ENCODE data around the gene ARHGEF7.

The ARHGEF7 gene

DNA sequence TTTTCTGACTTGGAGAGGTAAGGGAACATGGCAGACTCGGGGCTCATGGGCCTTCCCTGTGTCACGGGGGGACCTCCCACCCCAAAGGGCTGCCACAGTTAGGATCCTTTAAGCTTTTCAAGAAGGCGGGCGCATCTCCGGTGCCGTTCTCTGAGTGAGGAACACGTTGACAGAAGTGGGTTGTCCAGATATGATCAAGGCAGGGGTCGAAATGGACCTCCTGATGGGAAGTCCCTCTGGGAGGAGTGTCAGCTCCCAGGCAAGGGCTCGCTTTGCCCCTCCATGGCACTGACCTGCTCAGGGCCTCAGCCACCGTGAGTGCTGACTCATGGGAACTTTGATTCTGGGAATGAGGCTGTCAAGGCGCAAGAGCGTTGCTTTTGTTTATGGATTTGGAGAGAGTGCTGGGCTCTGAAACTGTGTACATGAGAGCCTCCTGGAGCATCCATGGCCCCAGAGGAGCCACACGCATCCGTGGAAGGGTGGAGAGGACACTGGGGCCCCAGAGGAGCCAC is 198.9 kb downstream of the ARHGEF7 start:
- H3K9ac ChIP-seq, result no peak overlapping the region
- H3K36me3 ChIP-seq, result peaks cover 29 to 52% (median 41%) of the 10 kb centered on the region in 11 experiments
- peaks cover 7 to 41% (median 32%) of the 10 kb centered on the region in 11 experiments; a peak in 18 of 22 replicates for H3K9me3 ChIP-seq (replicated peaks in 1 of 11)
- peaks cover 0 to 23% (median 7%) of the 10 kb centered on the region in 11 experiments; a peak in 8 of 22 replicates for H4K20me1 ChIP-seq
- no peak for TF ChIP-seq Cebpa-rat (IDR thresholded peaks at IDR 0.05)
- H3K4me2 ChIP-seq, result no peak overlapping the region
- H3K4me1 ChIP-seq, result no peaks in the 10 kb centered on the region
- H3K4me3 ChIP-seq, result no peak overlapping the region
- no peak overlapping the region for H3K27ac ChIP-seq
- no peaks in the 10 kb centered on the region for H3K27me3 ChIP-seq

DNA sequence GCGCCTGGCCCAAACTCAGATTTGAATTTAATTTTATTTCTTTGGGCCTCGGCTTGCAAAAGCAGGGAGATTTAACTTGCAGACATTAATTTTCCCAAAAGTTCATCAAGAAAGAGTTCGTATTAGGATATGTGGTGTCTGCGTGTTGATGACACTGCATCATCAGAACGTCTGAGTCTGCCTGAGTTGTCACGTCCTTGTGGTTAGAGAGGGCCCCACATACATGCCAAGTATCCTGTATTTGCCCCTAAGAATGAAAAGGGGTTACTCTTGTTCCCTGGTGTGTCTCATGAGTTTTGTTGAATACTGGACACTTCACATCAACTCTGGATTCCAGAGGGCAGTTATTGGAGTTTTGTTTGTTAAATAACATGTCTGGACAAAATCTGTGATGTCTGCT is 199.7 kb downstream of the ARHGEF7 start:
- no peak overlapping the region for H3K4me2 ChIP-seq
- H4K20me1 ChIP-seq, result peaks cover 0 to 23% (median 6%) of the 10 kb centered on the region in 11 experiments; a peak in 8 of 22 replicates
- peaks cover 26 to 45% (median 34%) of the 10 kb centered on the region in 11 experiments for H3K36me3 ChIP-seq
- H3K27ac ChIP-seq, result no peak overlapping the region
- no peak for TF ChIP-seq Cebpa-rat (IDR thresholded peaks at IDR 0.05)
- peaks cover 3 to 35% (median 32%) of the 10 kb centered on the region in 11 experiments; a peak in 18 of 22 replicates for H3K9me3 ChIP-seq (replicated peaks in 1 of 11)
- no peak overlapping the region for H3K9ac ChIP-seq
- H3K27me3 ChIP-seq, result no peaks in the 10 kb centered on the region
- no peaks in the 10 kb centered on the region for H3K4me1 ChIP-seq
- no peak overlapping the region for H3K4me3 ChIP-seq

- H3K27me3 ChIP-seq, result no peaks in the 10 kb centered on the region
- H3K36me3 ChIP-seq, result peaks cover 23 to 39% (median 28%) of the 10 kb centered on the region in 11 experiments
- H3K4me3 ChIP-seq, result no peak overlapping the region
- H3K4me1 ChIP-seq, result no peaks in the 10 kb centered on the region
- TF ChIP-seq Cebpa-rat (IDR thresholded peaks at IDR 0.05), result no peak
- H3K27ac ChIP-seq, result no peak overlapping the region
- H3K9ac ChIP-seq, result no peak overlapping the region
- H3K4me2 ChIP-seq, result no peak overlapping the region
- H4K20me1 ChIP-seq, result peaks cover 0 to 22% (median 0%) of the 10 kb centered on the region in 11 experiments; a peak in 8 of 22 replicates
- peaks cover 3 to 29% (median 26%) of the 10 kb centered on the region in 11 experiments; a peak in 18 of 22 replicates for H3K9me3 ChIP-seq (replicated peaks in 1 of 11)
Measured at GRCh38 chr13:111315347-111315995, 200.4 kb downstream of the ARHGEF7 start.

GRCh38 chr13:111316161-111316730 is 201.1 kb downstream of the ARHGEF7 start:
- no peak for TF ChIP-seq Cebpa-rat (IDR thresholded peaks at IDR 0.05)
- no peaks in the 10 kb centered on the region for H3K27me3 ChIP-seq
- H3K4me3 ChIP-seq, result no peak overlapping the region
- H3K4me2 ChIP-seq, result no peak overlapping the region
- H3K9ac ChIP-seq, result no peak overlapping the region
- H3K9me3 ChIP-seq (replicated peaks in 1 of 11), result peaks cover 1 to 22% (median 20%) of the 10 kb centered on the region in 11 experiments; a peak in 18 of 22 replicates
- H4K20me1 ChIP-seq, result peaks cover 0 to 18% (median 0%) of the 10 kb centered on the region in 11 experiments; a peak in 6 of 22 replicates
- H3K27ac ChIP-seq, result no peak overlapping the region
- no peaks in the 10 kb centered on the region for H3K4me1 ChIP-seq
- peaks cover 19 to 31% (median 23%) of the 10 kb centered on the region in 11 experiments for H3K36me3 ChIP-seq

- Histone ChIP-seq H4K20me1 (peaks cover 0 to 18% (median 0%) of the 10 kb centered on the region in 11 experiments; a peak in 4 of 22 replicates), H3K4me2 (no peak overlapping the region), H3K9ac (no peak overlapping the region), H3K36me3 (peaks cover 11 to 22% (median 14%) of the 10 kb centered on the region in 11 experiments; a peak in 21 of 22 replicates), H3K27ac (no peak overlapping the region), H3K27me3 (no peaks in the 10 kb centered on the region), H3K4me1 (peaks cover 0 to 2% (median under 1%) of the 10 kb centered on the region in 10 experiments; a peak in 7 of 20 replicates), H3K4me3 (no peak overlapping the region), H3K9me3 (replicated peaks in 1 of 11) (peaks cover 0 to 14% (median 12%) of the 10 kb centered on the region in 11 experiments; a peak in 17 of 22 replicates)
- no peak for TF ChIP-seq Cebpa-rat (IDR thresholded peaks at IDR 0.05)
Measured at GRCh38 chr13:111317042-111317550, 202.0 kb downstream of the ARHGEF7 start.

DNA sequence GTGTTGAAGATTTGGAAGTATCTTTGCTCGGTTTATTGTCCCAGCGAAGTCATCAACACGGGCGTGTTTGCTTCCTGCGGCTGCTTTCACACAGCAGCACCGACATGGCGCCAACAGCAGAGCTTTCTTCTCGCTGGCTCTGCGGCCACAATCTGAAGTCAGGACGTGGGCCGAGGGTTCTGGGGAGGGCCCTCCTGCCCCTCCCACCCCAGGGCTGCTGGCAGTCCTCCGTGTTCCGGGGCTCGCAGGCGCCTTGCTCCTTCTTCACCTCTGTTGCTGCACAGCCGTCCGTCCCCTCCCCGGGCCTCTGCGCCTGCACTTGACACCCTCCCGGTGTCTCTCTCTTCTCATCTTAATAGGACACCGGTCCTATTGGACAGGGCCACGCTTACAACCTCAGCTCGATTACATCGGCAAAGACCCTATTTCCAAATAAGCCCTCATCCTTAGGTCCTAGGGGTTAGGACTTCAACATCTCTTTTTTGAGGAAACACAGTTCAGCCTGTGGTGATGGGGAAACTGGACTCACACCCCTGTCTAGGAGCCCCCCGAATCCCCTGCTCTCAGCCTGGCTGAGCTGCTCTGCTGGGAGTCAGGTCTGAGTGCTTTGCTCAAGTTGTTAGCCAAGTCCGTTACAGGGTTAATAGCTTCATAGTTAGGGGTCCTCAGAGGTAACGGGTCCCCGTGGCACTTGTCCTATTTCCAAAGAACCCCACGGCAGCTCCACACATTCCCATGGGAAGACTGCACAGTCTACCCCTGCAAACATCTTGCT is 202.6 kb downstream of the ARHGEF7 start:
- Histone ChIP-seq H3K4me1 (peaks cover 0 to 9% (median 7%) of the 10 kb centered on the region in 10 experiments; a peak in 12 of 20 replicates), H3K4me2 (no peak overlapping the region), H3K4me3 (no peak overlapping the region), H3K27me3 (no peaks in the 10 kb centered on the region), H3K9ac (no peak overlapping the region), H4K20me1 (peaks cover 0 to 21% (median 0%) of the 10 kb centered on the region in 11 experiments; a peak in 4 of 22 replicates), H3K9me3 (replicated peaks in 1 of 11) (peaks cover 0 to 7% (median 5%) of the 10 kb centered on the region in 11 experiments; a peak in 17 of 22 replicates), H3K27ac (no peak overlapping the region), H3K36me3 (peaks cover 4 to 16% (median 8%) of the 10 kb centered on the region in 11 experiments; a peak in 20 of 22 replicates)
- TF ChIP-seq Cebpa-rat (IDR thresholded peaks at IDR 0.05), result no peak

- Histone ChIP-seq H3K9me3 (replicated peaks in 1 of 11) (peaks cover 0 to under 1% (median 0%) of the 10 kb centered on the region in 11 experiments; a peak in 2 of 22 replicates), H3K9ac (no peak overlapping the region), H3K36me3 (peaks cover 0 to 10% (median 1%) of the 10 kb centered on the region in 11 experiments; a peak in 9 of 22 replicates), H3K4me3 (no peak overlapping the region), H3K27me3 (no peaks in the 10 kb centered on the region), H3K4me1 (peaks cover 0 to 15% (median 14%) of the 10 kb centered on the region in 10 experiments; a peak in 17 of 20 replicates), H3K4me2 (no peak overlapping the region), H4K20me1 (peaks cover 0 to 28% (median 0%) of the 10 kb centered on the region in 11 experiments; a peak in 5 of 22 replicates), H3K27ac (no peak overlapping the region)
- no peak for TF ChIP-seq Cebpa-rat (IDR thresholded peaks at IDR 0.05)
Measured at GRCh38 chr13:111318386-111318785, 203.3 kb downstream of the ARHGEF7 start.

GRCh38 chr13:111319521-111319920 is 204.4 kb downstream of the ARHGEF7 start:
- H3K9me3 ChIP-seq (replicated peaks in 1 of 11), result no peaks in the 10 kb centered on the region
- no peak for TF ChIP-seq Cebpa-rat (IDR thresholded peaks at IDR 0.05)
- H3K9ac ChIP-seq, result no peak overlapping the region
- H4K20me1 ChIP-seq, result peaks cover 0 to 39% (median 0%) of the 10 kb centered on the region in 11 experiments; a peak in 6 of 22 replicates
- H3K27me3 ChIP-seq, result no peaks in the 10 kb centered on the region; a peak in 1 of 22 replicates
- peaks cover 0 to 7% (median 0%) of the 10 kb centered on the region in 11 experiments; a peak in 5 of 22 replicates for H3K36me3 ChIP-seq
- no peak overlapping the region for H3K4me2 ChIP-seq
- no peak overlapping the region for H3K4me3 ChIP-seq
- peaks cover 9 to 27% (median 25%) of the 10 kb centered on the region in 10 experiments for H3K4me1 ChIP-seq
- H3K27ac ChIP-seq, result no peak overlapping the region

Data from BLaER1 treated with 17β-estradiol and CSF1 and Interleukin-3, amounts not matched to agents 10 nM and 100 nM (cell line).